Mononuclear cell (primary cell): Measurements from ENCODE around the gene EPHA2. TPM values are rescaled to one million over a fixed set of nuclear protein-coding genes. Genes with fewer than 3 reads are reported as not detected.

Experiments used
- H3K27me3 ChIP-seq: 2 replicates; pipeline ENCODE4 v1.6.0; 2011; ENCODE audit warnings: low read length, control low read depth; ENCODE audit not compliant: insufficient read depth
- H3K4me1 ChIP-seq: 2 replicates; pipeline ENCODE4 v1.5.1; 2011; ENCODE audit warnings: mild to moderate bottlenecking, low read length, control low read depth; ENCODE audit not compliant: insufficient read depth
- H3K4me3 ChIP-seq: 2 replicates; pipeline ENCODE4 v1.5.1; 2011; ENCODE audit warnings: mild to moderate bottlenecking, low read length, moderate library complexity
- H3K9me3 ChIP-seq: 2 replicates; pipeline ENCODE4 v1.5.1; 2011; ENCODE audit warnings: low read depth, mild to moderate bottlenecking, control low read depth, low read length
- total RNA-seq: library from RNA; depleted of rRNA; stranded (reverse); fragments of >200 nt; gene quantifications from one replicate; pipeline ENCODE4 v1.2.3, GENCODE V29; 2012

The EPHA2 gene
- total RNA-seq, 1 donor = 0.63 TPM

GRCh38 chr1:16081636-16082035 lies 74.2 kb downstream of the EPHA2 start:
- peaks cover 4% of the 10 kb centered on the region for H3K4me1 ChIP-seq
- no peaks in the 10 kb centered on the region for H3K27me3 ChIP-seq
- no peak overlapping the region for H3K4me3 ChIP-seq
- no peaks in the 10 kb centered on the region for H3K9me3 ChIP-seq

- Histone ChIP-seq H3K27me3 (no peaks in the 10 kb centered on the region), H3K4me1 (peaks cover 4% of the 10 kb centered on the region), H3K9me3 (no peaks in the 10 kb centered on the region), H3K4me3 (no peak overlapping the region)
Measured at GRCh38 chr1:16080422-16081150, 75.3 kb downstream of the EPHA2 start.

GRCh38 chr1:16078925-16079656 lies 76.8 kb downstream of the EPHA2 start:
- no peaks in the 10 kb centered on the region for H3K9me3 ChIP-seq
- H3K4me1 ChIP-seq = peaks cover 4% of the 10 kb centered on the region
- H3K27me3 ChIP-seq = peaks cover 5% of the 10 kb centered on the region
- H3K4me3 ChIP-seq = no peak overlapping the region

GRCh38 chr1:16077406-16078245 lies 78.2 kb downstream of the EPHA2 start:
- H3K4me1 ChIP-seq = peaks cover 4% of the 10 kb centered on the region
- H3K9me3 ChIP-seq = no peaks in the 10 kb centered on the region
- no peak overlapping the region for H3K4me3 ChIP-seq
- peaks cover 13% of the 10 kb centered on the region for H3K27me3 ChIP-seq

- Histone ChIP-seq H3K9me3 (no peaks in the 10 kb centered on the region), H3K4me3 (no peak overlapping the region), H3K4me1 (peaks cover 4% of the 10 kb centered on the region), H3K27me3 (peaks cover 21% of the 10 kb centered on the region)
Measured at GRCh38 chr1:16076865-16077238, 79.0 kb downstream of the EPHA2 start.

GRCh38 chr1:16076031-16076864 lies 79.6 kb downstream of the EPHA2 start:
- Histone ChIP-seq H3K4me3 (no peak overlapping the region), H3K9me3 (no peaks in the 10 kb centered on the region), H3K27me3 (peaks cover 22% of the 10 kb centered on the region), H3K4me1 (peaks cover 4% of the 10 kb centered on the region)

- Histone ChIP-seq H3K27me3 (peaks cover 22% of the 10 kb centered on the region), H3K4me1 (peaks cover 4% of the 10 kb centered on the region), H3K9me3 (no peaks in the 10 kb centered on the region), H3K4me3 (no peak overlapping the region)
Measured at GRCh38 chr1:16075337-16076030, 80.4 kb downstream of the EPHA2 start.

Other genes starting within 250 kb of the EPHA2 start
- gene ZBTB17, start 180.0 kb downstream of the EPHA2 start, total RNA-seq = 40.0 TPM
- not detected for gene SRARP, start 151.8 kb downstream of the EPHA2 start, total RNA-seq
- gene HSPB7, start 138.0 kb downstream of the EPHA2 start, total RNA-seq = not detected
- gene CLCNKA, start 134.0 kb downstream of the EPHA2 start, total RNA-seq = not detected
- gene CLCNKB, start 112.3 kb downstream of the EPHA2 start, total RNA-seq = not detected
- gene FAM131C, start 82.4 kb downstream of the EPHA2 start, total RNA-seq = not detected
- 1.9 TPM for gene ARHGEF19, start 56.6 kb upstream of the EPHA2 start, total RNA-seq
- 1.8 TPM for gene CPLANE2, start 81.1 kb upstream of the EPHA2 start, total RNA-seq
- gene FBXO42, start 196.4 kb upstream of the EPHA2 start, total RNA-seq = 25.6 TPM
- gene SZRD1, start 211.2 kb upstream of the EPHA2 start, total RNA-seq = 83.1 TPM